Activated CD4-positive, alpha-beta memory T cell treated with anti-CD3 and anti-CD28 coated beads, Interleukin-2, amount 10 ng/mL, durations not matched to agents 7 days and 5 days (primary cell): ENCODE results near the gene TRAPPC2L. TPM values are rescaled to one million over a fixed set of nuclear protein-coding genes. Genes with fewer than 3 reads are reported as not detected.

Experiments
- CTCF ChIA-PET: fragments of 350-600 bp; sonication (Branson Sonifier 250); formaldehyde crosslinking; loops from one replicate; lab custom pipeline; 2021; ENCODE audit warnings: antibody characterized with exemption, inconsistent platforms; lab: Charles Lee
- POLR2A ChIA-PET: fragments of 350-600 bp; sonication (Branson Sonifier 250); formaldehyde crosslinking; loops from one replicate; lab custom pipeline; 2021; ENCODE audit warnings: antibody characterized with exemption; lab: Charles Lee
- DNase-seq: peaks from one replicate; pipeline ENCODE4 v3.0.0-alpha.2; 2020
- H3K27ac Mint-ChIP-seq: one replicate; pipeline ENCODE4 v1.8.0; 2021; ENCODE audit warnings: mild to moderate bottlenecking, mixed read lengths
- H3K27me3 Mint-ChIP-seq: one replicate; pipeline ENCODE4 v1.8.0; 2021; ENCODE audit warnings: mixed read lengths
- H3K36me3 Mint-ChIP-seq: one replicate; pipeline ENCODE4 v1.8.0; 2021; ENCODE audit warnings: low read depth, mixed read lengths
- H3K4me1 Mint-ChIP-seq: one replicate; pipeline ENCODE4 v1.8.0; 2021; ENCODE audit warnings: mixed read lengths
- H3K4me3 Mint-ChIP-seq: one replicate; pipeline ENCODE4 v1.8.0; 2021; ENCODE audit warnings: mild to moderate bottlenecking, mixed read lengths
- H3K9me3 Mint-ChIP-seq: one replicate; pipeline ENCODE4 v1.8.0; 2021; ENCODE audit warnings: mixed read lengths
- total RNA-seq, 2 experiments: library from RNA; stranded (reverse); gene quantifications; one replicate each; pipeline ENCODE4 v1.2.3, GENCODE V29; 2021

Gene TRAPPC2L
- total RNA-seq, 2 experiments from 2014 or later: 44.9 to 45.8 TPM

DNA sequence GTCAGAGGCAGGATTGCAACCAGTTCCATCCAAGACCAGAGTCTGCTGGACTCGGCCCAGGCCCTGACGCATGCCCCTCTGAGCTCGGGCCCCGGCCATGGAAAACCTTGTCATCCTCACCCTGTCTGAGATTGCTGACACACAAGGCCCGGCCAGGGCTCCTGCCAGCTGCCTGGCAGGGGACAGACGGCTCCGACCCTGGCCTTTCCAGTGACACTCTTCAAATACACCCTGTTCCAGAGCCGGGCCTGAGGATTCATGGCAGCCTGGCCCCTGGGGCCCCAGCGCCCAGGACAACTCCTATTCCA, 12.7 kb downstream of the TRAPPC2L start:
- no peaks in the 10 kb centered on the region for H3K9me3 Mint-ChIP-seq
- ChIA-PET POLR2A (no interaction called here), CTCF (interaction anchor here (1.7 kb wide), 1 partner anchor 12 kb away, joined by 5 read pairs; no protein-coding TSS in a partner anchor)
- no peaks in the 10 kb centered on the region for H3K36me3 Mint-ChIP-seq
- H3K27ac Mint-ChIP-seq: no peak overlapping the region
- H3K4me1 Mint-ChIP-seq: peaks cover 2% of the 10 kb centered on the region
- peaks cover 11% of the 10 kb centered on the region for H3K27me3 Mint-ChIP-seq
- no peak overlapping the region for H3K4me3 Mint-ChIP-seq
- DNase-seq: no peak

DNA sequence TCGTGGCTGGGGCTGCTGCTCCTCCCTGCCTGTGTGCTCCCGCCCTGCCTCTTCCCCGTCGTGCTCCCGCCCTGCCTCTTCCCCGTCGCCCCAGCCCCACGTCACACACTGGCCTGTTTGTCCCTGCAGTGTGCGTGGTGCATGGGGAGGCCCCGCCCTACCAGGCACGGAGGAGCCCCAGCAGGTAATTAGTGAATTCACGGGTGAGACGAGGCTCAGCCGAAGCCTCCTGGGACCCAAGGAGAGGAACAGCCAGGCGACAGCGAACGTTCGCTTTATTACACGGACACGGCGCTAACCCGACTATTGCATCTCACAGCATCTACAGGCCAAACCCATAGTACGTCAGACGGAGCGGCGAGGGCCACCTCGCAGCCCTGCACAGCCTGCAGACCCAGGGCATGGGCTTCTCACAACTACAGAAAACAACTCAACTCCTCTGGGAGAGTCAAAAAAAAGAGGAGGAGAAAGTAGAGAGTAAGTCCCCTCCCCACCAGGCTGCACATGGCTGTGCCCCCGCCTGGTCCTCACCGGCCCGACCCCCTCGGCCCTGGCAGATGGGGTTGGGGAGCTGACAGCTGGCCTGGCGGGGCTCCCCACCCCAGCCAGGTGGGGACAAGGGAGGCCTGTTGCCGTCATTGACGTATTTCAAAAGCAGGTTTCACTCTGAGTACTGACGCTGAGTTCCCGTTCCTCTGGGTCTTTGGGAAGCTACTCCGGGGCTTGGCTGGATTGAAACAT, 13.9 kb downstream of the TRAPPC2L start:
- H3K27ac Mint-ChIP-seq: no peak overlapping the region
- DNase-seq: no peak
- peaks cover 3% of the 10 kb centered on the region for H3K4me1 Mint-ChIP-seq
- H3K4me3 Mint-ChIP-seq: no peak overlapping the region
- H3K27me3 Mint-ChIP-seq: peaks cover 11% of the 10 kb centered on the region
- CTCF ChIA-PET: interaction anchor here (0.7 kb wide), 1 partner anchor 418 kb away, joined by 3 read pairs; no protein-coding TSS in a partner anchor
- no peaks in the 10 kb centered on the region for H3K36me3 Mint-ChIP-seq
- POLR2A ChIA-PET: no interaction called here
- no peaks in the 10 kb centered on the region for H3K9me3 Mint-ChIP-seq

DNA sequence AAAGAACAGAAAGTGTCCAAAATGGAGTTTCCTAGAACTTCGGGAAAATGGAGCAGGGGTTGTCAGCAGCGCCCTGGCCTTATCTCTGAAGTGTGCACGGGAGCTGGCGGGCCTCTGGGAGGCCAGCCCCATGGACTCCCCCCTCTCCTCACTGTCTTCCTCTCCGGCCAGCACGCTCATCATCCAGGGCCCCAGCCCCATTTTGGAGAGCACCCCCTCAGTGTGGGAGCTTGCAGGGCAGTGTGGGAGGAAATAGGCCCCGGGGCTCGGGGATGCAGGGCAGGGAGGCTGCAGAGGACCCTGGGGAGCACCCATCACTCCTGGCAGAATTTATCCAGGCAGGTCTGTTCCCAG, 14.4 kb downstream of the TRAPPC2L start:
- no peak overlapping the region for H3K27ac Mint-ChIP-seq
- POLR2A ChIA-PET: no interaction called here
- DNase-seq: no peak
- peaks cover 11% of the 10 kb centered on the region for H3K27me3 Mint-ChIP-seq
- no peaks in the 10 kb centered on the region for H3K36me3 Mint-ChIP-seq
- H3K4me3 Mint-ChIP-seq: no peak overlapping the region
- CTCF ChIA-PET: no interaction called here
- no peaks in the 10 kb centered on the region for H3K9me3 Mint-ChIP-seq
- H3K4me1 Mint-ChIP-seq: peaks cover 3% of the 10 kb centered on the region

DNA sequence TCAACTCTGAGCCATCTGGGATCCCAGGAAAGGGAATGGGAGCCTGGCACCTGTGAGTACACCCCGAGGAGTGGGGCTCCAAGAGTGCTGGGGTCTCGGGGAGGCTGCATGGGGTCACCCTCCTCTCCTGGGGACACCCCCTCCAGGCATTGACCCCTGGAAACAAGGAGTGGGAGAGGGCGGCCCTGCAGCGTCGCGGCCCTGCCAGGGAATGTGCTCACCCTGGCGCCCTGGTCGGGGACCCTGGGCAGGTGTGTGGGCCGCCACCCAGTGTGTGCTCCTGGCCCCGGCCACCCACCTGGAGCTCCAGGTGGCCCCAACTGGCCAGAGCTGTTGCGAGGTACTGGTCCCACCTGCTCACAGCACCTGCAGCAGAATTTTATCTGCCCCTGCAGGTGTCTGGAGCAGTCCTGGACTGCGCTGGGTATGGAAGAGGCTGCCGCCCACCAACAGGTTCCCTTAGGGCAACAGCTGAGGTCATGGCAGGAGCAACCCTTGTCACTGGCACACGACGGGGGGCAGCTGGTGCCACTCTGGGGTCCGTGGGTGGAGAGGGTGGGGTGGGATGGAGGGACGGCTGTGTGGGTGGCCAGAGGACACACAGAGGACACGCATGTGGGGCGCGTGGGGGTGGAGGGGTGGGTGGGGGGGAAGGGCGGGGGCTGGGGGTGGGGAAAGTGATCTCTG, 14.9 kb downstream of the TRAPPC2L start:
- DNase-seq: no peak
- no peaks in the 10 kb centered on the region for H3K36me3 Mint-ChIP-seq
- H3K9me3 Mint-ChIP-seq: no peaks in the 10 kb centered on the region
- POLR2A ChIA-PET: no interaction called here
- H3K4me1 Mint-ChIP-seq: peaks cover 3% of the 10 kb centered on the region
- no peak overlapping the region for H3K4me3 Mint-ChIP-seq
- H3K27ac Mint-ChIP-seq: no peak overlapping the region
- H3K27me3 Mint-ChIP-seq: peaks cover 11% of the 10 kb centered on the region
- CTCF ChIA-PET: no interaction called here

DNA sequence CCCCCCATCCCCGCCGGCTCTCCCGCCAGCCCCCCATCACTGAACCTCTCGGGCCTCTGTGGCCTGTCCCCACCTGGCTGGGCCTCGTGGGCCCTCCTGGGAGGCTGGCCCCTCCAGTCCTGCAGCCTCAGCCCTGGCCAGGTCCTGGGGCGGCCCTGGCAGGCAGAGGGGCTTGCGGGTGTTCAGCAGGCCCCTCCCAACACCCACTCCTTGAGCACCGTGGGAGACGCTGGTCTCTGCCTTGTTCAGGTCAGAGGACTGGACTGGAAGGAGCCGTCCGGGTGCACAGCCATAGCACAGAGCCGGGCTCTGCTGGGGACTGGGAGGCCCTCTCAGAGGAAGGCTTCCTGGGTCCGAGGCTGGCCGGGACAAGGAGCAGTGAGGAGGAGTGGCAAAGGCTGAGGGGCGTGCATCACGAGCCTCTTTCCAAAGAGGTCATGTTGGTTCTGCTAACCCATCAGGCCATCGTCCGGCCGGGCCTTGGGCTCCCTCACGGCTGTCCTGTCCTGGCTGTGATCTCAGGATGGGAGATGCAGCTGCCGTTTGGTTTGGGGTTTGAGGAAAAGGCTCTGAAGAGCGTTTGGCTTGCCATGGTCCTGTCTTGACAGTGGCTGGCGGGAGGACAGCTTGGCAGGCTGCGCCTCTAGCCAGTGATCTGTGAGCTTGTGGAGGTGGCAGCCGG, 15.9 kb downstream of the TRAPPC2L start:
- H3K4me3 Mint-ChIP-seq: no peak overlapping the region
- ChIA-PET POLR2A (no interaction called here), CTCF (no interaction called here)
- H3K27me3 Mint-ChIP-seq: peaks cover 11% of the 10 kb centered on the region
- no peaks in the 10 kb centered on the region for H3K36me3 Mint-ChIP-seq
- DNase-seq: no peak
- H3K27ac Mint-ChIP-seq: no peak overlapping the region
- H3K9me3 Mint-ChIP-seq: no peaks in the 10 kb centered on the region
- H3K4me1 Mint-ChIP-seq: peaks cover 3% of the 10 kb centered on the region

DNA sequence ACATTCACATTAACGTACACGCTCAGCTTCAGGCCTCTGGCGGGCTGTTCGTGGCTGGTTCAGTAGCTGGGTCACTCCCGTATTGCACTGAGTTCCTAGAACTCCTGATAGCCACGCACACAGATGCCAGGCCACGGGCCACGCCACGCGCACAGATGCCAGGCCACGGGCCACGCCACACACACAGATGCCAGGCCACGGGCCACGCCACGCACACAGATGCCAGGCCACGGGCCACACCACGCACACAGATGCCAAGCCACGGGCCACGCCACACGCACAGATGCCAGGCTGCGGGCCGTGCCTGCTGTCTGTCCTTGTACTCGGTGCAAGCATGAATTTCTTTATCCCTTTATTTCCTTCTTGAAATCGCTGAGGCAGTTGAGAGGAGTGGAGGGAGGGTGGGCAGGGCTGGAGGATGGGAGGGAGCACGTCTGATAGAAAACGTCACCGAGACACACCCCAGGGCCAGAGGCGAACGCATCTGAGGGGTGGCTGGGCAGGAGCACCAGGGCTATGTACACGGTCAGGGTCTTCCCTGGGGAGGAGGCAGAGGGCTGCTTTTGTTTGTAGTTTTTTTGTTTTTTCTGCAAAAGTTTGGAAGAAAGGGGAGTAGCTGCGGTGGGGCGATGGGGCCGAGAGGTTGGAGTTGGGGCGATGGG, 18.1 kb downstream of the TRAPPC2L start:
- Mint-ChIP-seq H3K27ac (no peak overlapping the region), H3K36me3 (no peaks in the 10 kb centered on the region), H3K9me3 (no peaks in the 10 kb centered on the region), H3K27me3 (peaks cover 8% of the 10 kb centered on the region), H3K4me3 (no peak overlapping the region), H3K4me1 (peaks cover 3% of the 10 kb centered on the region)
- CTCF ChIA-PET: no interaction called here
- POLR2A ChIA-PET: no interaction called here
- no peak for DNase-seq

DNA sequence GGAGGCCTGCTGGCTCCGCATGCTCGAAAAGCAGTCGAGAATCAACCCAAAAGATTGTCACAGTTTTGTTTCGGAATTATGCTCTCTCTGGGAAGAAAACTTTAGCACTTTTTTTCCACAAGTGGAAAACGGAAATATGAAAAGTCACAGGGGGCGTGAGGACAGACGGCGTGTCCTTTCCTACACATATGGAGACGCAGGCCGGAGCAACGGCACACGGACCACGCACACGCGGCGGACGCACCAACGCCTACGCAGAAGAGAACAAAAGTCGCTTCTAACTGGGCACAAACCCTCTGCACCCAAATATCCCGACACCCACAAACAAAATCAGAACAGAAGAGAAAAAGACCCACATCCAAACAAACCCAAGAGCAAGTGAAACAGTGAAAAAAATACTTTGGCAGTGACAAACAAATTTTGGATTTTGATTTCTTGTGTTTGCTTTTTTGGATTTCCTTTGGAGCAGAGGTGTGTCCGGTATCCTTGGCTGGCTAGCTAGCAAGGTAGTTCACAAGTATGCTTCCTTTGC, 18.8 kb downstream of the TRAPPC2L start:
- POLR2A ChIA-PET: no interaction called here
- H3K4me1 Mint-ChIP-seq: peaks cover 2% of the 10 kb centered on the region
- DNase-seq: no peak
- CTCF ChIA-PET: no interaction called here
- no peaks in the 10 kb centered on the region for H3K36me3 Mint-ChIP-seq
- peaks cover 5% of the 10 kb centered on the region for H3K27me3 Mint-ChIP-seq
- no peaks in the 10 kb centered on the region for H3K9me3 Mint-ChIP-seq
- H3K4me3 Mint-ChIP-seq: no peak overlapping the region
- no peak overlapping the region for H3K27ac Mint-ChIP-seq

DNA sequence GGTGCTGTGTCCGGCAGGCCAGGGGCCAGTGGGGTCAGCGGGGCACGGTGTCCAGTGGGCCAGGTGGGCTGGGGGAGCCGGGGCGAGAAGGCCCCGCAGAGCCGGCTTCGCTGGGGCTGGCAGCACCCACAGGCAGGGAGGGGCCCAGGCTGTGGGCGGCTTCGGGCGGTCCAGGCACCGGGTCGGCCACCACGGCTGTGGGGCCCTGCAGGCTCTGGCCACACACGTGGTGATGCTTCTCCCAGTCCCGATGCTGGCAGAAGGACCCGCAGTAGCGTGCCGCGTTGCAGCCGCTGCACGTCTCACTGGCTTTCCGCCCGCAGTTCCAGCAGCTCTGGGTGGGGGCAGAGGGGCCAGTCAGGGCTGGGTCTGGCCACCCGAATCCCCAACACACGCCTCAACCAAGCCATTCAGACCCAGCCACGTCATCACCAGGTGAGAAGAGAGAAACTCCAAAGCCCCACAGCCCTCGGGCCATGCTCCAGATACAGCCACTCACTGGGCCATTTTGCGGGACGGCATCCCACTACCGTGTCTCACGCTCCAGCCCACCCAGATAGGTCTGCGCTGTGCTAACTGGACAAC, 20.1 kb downstream of the TRAPPC2L start:
- Mint-ChIP-seq H3K4me1 (peaks cover 1% of the 10 kb centered on the region), H3K9me3 (no peaks in the 10 kb centered on the region), H3K36me3 (no peaks in the 10 kb centered on the region), H3K27me3 (no peaks in the 10 kb centered on the region), H3K27ac (no peak overlapping the region), H3K4me3 (no peak overlapping the region)
- no peak for DNase-seq
- ChIA-PET POLR2A (no interaction called here), CTCF (no interaction called here)

DNA sequence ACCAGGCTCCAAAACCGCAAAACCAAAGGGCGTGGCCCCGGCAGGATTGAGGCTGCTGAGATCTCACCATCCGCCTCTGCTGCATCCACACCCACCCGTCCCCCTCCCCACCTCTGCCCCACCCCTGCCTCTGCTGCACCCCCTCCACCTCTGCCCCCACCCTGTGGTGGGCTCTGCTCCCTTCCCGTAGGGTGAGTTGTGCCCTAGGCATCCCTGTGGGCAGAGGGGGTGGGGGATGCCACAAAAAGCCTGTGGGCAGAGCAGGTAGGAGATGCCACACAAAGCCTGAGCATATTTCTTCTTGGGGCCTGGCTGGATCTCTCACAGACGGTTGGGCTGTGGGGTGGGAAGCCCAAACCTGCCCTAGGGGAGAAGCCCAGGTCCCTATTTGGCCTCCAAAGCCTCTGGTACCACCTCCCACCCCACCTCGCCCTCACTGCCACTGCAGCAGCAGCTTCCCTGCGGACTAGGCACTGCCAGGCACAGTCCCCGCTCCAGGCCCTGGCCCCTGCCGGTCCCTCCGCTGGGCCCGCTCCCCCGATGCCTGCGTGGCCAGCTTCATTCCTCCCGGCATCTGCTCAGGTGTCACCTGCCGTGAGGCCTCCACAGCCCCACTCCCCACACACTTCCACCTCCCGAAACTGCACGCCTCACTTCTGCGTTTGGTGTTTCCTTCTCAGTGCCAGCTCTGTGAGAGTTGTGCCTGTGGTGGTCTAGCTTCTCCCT, 20.8 kb downstream of the TRAPPC2L start:
- H3K27me3 Mint-ChIP-seq: no peaks in the 10 kb centered on the region
- no peak overlapping the region for H3K27ac Mint-ChIP-seq
- H3K9me3 Mint-ChIP-seq: no peaks in the 10 kb centered on the region
- no peak for DNase-seq
- CTCF ChIA-PET: no interaction called here
- no peak overlapping the region for H3K4me3 Mint-ChIP-seq
- POLR2A ChIA-PET: no interaction called here
- no peaks in the 10 kb centered on the region for H3K36me3 Mint-ChIP-seq
- H3K4me1 Mint-ChIP-seq: peaks cover 3% of the 10 kb centered on the region

DNA sequence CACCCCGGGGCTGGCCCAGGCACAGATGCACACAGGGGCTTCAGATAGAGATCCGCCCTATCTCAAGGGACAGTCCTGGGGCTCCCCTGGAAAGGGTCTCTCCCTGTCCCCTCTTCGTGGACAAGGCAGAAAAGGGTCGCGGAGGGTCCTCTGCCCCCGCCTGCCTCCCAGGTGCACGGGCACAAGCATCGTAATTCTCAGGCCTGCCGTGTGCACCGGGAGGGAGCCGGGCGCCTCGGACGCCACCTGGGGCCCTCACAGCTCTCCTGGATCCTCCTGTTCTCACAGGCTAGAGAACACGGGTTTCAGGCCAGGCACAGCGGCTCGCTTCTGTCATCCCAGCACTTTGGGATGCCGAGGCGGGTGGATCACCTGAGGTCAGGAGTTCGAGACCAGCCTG, 21.4 kb downstream of the TRAPPC2L start:
- DNase-seq: no peak
- Mint-ChIP-seq H3K36me3 (no peaks in the 10 kb centered on the region), H3K27ac (no peak overlapping the region), H3K27me3 (no peaks in the 10 kb centered on the region), H3K4me3 (no peak overlapping the region), H3K9me3 (no peaks in the 10 kb centered on the region), H3K4me1 (peaks cover 3% of the 10 kb centered on the region)
- CTCF ChIA-PET: no interaction called here
- POLR2A ChIA-PET: no interaction called here

DNA sequence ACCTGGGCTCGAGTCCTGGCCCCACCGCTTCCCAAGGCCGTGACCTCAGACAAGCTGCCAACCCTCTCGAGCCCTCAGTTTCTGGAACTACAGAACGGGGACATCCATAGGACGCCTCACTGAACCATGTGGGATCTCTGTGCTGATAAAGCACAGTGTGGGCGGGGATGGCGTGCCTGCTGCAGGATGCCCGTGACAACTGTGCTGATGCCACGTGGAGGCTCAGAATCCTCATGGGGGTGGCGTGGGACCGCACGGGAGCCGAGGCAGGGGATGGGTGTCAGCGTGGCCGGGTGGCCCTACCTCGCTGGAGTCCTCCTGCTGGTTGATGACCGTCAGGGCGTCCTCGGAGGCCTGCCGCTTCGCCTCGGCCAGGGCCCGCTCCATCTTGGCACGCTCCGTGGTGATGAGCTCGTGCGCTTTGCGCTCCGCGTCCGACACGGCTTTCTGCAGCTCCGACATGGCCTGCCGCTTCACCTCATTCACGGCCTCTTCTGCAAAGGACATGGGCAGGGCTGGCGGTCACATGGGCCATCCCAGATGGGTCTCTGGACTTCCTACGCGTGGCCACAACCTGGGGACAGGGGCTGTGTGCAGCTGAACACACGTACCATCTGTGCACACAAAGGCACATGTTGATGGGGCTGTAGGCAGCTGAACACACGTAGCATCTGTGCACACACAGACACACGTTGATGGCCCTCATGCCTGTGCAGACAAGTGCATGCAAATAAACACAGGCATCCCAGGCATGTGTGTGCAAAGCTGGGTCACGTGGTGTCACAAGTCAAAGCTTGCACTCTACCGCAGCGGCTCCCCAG, 22.2 kb downstream of the TRAPPC2L start:
- ChIA-PET CTCF (no interaction called here), POLR2A (no interaction called here)
- H3K9me3 Mint-ChIP-seq: no peaks in the 10 kb centered on the region
- no peak for DNase-seq
- no peaks in the 10 kb centered on the region for H3K36me3 Mint-ChIP-seq
- H3K4me1 Mint-ChIP-seq: peaks cover 3% of the 10 kb centered on the region
- no peak overlapping the region for H3K4me3 Mint-ChIP-seq
- no peaks in the 10 kb centered on the region for H3K27me3 Mint-ChIP-seq
- no peak overlapping the region for H3K27ac Mint-ChIP-seq

DNA sequence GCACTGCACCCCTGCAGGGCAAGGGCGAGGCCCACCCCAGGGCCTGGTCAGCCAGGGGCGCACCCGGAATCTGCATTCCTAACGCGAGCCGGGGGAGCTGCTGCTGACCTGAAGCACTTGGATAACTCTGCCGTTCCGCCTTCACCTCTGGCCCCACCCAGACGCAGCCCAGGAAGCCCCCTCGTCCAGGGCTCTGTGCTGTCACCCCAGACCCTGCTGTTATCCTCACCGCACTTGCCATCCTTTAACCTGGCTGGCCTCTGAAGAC, 22.8 kb downstream of the TRAPPC2L start:
- no peak for DNase-seq
- Mint-ChIP-seq H3K9me3 (no peaks in the 10 kb centered on the region), H3K36me3 (no peaks in the 10 kb centered on the region), H3K27ac (no peak overlapping the region), H3K27me3 (no peaks in the 10 kb centered on the region), H3K4me1 (peaks cover 3% of the 10 kb centered on the region), H3K4me3 (no peak overlapping the region)
- POLR2A ChIA-PET: no interaction called here
- CTCF ChIA-PET: no interaction called here
